Measurements from ENCODE around the gene PPFIA1.

The PPFIA1 gene

DNA sequence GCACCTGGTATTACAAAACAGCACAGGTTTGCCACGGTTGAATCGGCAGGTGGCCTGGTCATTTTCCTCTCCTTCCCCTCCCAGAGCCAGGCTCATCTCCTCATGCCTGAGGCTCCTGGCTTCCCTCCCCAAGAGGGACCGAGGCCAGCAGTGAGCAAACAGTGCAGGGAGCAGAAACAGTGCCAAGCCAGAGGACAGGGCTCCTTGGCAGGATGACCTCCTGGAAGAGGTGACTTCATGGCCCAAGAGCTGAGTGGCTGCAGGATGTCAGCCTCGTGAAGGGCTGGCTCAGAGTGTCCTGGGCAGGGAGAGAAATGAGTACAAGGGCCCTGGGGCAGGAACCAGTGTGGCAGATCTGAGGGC lies 22.8 kb upstream of the PPFIA1 start:
- Histone ChIP-seq H3K9me3 (ENCODE audit: severe bottlenecking) (no peaks in the 10 kb centered on the region), H3K27ac (ENCODE audit: poor library complexity, severe bottlenecking) (no peak overlapping the region), H3K4me3 (ENCODE audit: severe bottlenecking) (no peak overlapping the region), H3K36me3 (ENCODE audit: low read depth) (no peaks in the 10 kb centered on the region), H3K4me1 (ENCODE audit: insufficient read depth, poor library complexity, severe bottlenecking) (no peaks in the 10 kb centered on the region), H3K27me3 (ENCODE audit: insufficient read depth, poor library complexity, severe bottlenecking) (no peaks in the 10 kb centered on the region)
- TF ChIP-seq, protein P1, sequence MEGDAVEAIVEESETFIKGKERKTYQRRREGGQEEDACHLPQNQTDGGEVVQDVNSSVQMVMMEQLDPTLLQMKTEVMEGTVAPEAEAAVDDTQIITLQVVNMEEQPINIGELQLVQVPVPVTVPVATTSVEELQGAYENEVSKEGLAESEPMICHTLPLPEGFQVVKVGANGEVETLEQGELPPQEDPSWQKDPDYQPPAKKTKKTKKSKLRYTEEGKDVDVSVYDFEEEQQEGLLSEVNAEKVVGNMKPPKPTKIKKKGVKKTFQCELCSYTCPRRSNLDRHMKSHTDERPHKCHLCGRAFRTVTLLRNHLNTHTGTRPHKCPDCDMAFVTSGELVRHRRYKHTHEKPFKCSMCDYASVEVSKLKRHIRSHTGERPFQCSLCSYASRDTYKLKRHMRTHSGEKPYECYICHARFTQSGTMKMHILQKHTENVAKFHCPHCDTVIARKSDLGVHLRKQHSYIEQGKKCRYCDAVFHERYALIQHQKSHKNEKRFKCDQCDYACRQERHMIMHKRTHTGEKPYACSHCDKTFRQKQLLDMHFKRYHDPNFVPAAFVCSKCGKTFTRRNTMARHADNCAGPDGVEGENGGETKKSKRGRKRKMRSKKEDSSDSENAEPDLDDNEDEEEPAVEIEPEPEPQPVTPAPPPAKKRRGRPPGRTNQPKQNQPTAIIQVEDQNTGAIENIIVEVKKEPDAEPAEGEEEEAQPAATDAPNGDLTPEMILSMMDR (IDR thresholded peaks at IDR 0.05; ENCODE audit: poor library complexity, severe bottlenecking), result no peak
- ATAC-seq (ENCODE audit: low read depth), result no peak
- DNase-seq (ENCODE audit: low spot score), result no peak

DNA sequence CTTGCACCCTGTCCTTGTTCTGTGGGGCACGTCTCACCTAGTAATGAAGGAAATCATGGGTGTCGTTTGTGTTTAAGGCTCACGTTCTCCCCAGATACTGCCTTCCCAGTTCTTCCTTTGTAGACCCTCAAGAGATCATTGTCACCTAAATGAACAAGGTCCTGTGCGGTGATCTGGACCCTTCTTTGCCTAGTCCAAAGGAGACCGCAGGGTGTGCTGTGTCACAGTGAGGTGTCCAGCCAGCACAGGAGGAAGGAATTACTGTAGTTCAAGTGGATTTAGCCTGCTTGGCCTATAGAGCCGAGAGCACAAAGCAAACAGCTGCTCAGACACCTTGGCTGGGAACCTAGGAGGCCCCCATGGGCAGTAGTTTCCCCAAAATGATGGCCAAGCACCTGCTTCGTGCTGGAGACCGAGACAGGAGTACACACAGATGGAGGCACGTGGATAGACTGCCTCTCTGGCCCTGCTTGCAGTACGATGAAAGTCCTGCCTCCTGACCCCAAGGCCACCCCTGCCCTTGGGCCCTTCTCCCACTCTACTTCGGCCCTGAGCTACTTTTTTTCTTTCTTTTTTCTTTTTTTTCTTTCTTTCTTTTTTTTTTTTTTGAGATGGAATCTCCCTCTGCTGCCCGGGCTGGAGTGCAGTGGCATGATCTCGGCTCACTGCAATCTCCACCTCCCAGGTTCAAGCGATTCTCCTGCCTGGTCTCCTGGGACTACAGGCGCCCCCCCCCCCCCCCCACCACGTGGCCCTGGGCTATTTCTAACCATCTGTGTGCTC lies 19.4 kb upstream of the PPFIA1 start:
- Histone ChIP-seq H3K27ac (ENCODE audit: poor library complexity, severe bottlenecking) (no peak overlapping the region), H3K4me1 (ENCODE audit: insufficient read depth, poor library complexity, severe bottlenecking) (no peaks in the 10 kb centered on the region), H3K27me3 (ENCODE audit: insufficient read depth, poor library complexity, severe bottlenecking) (no peaks in the 10 kb centered on the region), H3K9me3 (ENCODE audit: severe bottlenecking) (no peaks in the 10 kb centered on the region), H3K36me3 (ENCODE audit: low read depth) (no peaks in the 10 kb centered on the region), H3K4me3 (ENCODE audit: severe bottlenecking) (no peak overlapping the region)
- TF ChIP-seq, protein P1 (IDR thresholded peaks at IDR 0.05; ENCODE audit: poor library complexity, severe bottlenecking), result no peak
- ATAC-seq (ENCODE audit: low read depth) (no peak), DNase-seq (ENCODE audit: low spot score) (no peak)

DNA sequence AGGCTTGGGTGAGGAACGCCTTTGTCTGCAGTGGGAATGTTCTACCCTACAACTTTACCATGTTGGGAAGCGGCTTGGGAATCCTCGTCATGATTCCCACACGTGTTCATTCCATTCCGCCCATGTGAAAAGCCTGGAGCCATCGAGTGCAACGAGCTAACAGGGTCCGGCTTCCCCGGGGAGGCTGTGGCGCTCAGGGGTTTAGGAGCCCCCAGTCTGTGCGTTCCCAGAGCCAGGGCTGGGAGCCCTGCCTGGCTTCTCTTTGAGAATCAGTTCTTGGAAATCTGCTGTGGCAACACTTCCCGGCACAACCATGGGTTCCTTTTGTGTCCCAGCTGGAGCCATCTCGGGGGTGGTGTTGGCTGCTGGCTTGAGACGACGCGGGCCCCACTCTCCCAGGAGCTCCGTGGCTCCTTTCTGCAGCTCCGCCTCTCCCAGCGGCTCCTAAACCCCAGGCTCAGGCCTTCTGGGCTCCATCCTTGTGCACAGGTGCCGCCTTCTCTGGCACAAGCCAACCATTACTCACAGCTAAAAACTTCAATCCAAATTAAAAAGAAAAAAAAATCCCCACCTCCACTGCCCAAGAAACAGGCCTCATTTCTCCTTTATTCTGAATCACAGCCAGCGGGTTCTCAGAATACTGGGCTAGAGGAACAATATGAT lies 18.7 kb upstream of the PPFIA1 start:
- DNase-seq (ENCODE audit: low spot score) (no peak), ATAC-seq (ENCODE audit: low read depth) (peak; percentile 59; the same call in 1 of the 3 replicates)
- H3K36me3 ChIP-seq (ENCODE audit: low read depth), result no peaks in the 10 kb centered on the region
- H3K4me3 ChIP-seq (ENCODE audit: severe bottlenecking), result no peak overlapping the region
- H3K4me1 ChIP-seq (ENCODE audit: insufficient read depth, poor library complexity, severe bottlenecking), result no peaks in the 10 kb centered on the region
- TF ChIP-seq, protein P1 (IDR thresholded peaks at IDR 0.05; ENCODE audit: poor library complexity, severe bottlenecking), result no peak
- H3K27me3 ChIP-seq (ENCODE audit: insufficient read depth, poor library complexity, severe bottlenecking), result no peaks in the 10 kb centered on the region
- no peak overlapping the region for H3K27ac ChIP-seq (ENCODE audit: poor library complexity, severe bottlenecking)
- H3K9me3 ChIP-seq (ENCODE audit: severe bottlenecking), result no peaks in the 10 kb centered on the region

DNA sequence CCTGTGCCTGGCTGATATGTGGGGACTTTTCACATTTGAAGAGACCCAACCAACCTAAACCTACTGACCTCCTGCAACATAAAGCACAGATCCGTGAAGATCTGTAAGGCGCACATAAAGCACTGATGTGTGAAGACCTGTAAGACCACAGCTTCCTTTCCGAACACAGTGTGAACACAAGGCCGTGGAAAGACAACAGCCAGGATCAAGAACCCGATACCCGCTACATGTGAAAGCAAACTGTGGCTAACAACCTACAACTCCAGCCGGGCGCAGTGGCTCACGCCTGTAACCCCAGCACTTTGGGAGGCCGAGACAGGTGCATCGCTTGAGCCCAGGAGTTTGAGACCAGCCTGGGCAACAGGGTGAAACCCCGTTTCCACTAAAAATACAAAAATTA lies 17.6 kb upstream of the PPFIA1 start:
- H3K4me3 ChIP-seq (ENCODE audit: severe bottlenecking), result no peak overlapping the region
- H3K27me3 ChIP-seq (ENCODE audit: insufficient read depth, poor library complexity, severe bottlenecking), result no peaks in the 10 kb centered on the region
- no peaks in the 10 kb centered on the region for H3K9me3 ChIP-seq (ENCODE audit: severe bottlenecking)
- DNase-seq (ENCODE audit: low spot score) (no peak), ATAC-seq (ENCODE audit: low read depth) (no peak)
- no peaks in the 10 kb centered on the region for H3K36me3 ChIP-seq (ENCODE audit: low read depth)
- no peaks in the 10 kb centered on the region for H3K4me1 ChIP-seq (ENCODE audit: insufficient read depth, poor library complexity, severe bottlenecking)
- TF ChIP-seq, protein P1 (IDR thresholded peaks at IDR 0.05; ENCODE audit: poor library complexity, severe bottlenecking), result no peak
- no peak overlapping the region for H3K27ac ChIP-seq (ENCODE audit: poor library complexity, severe bottlenecking)

Measured in RWPE2 (cell line).